Superior temporal gyrus (tissue), 1 donor: Measurements from ENCODE around the gene PDGFRB.

Source experiments
- DNase-seq: peaks from one replicate; pipeline ENCODE4 v3.0.0-alpha.2; 2016; ENCODE audit errors: extremely low spot score

PDGFRB gene

DNA sequence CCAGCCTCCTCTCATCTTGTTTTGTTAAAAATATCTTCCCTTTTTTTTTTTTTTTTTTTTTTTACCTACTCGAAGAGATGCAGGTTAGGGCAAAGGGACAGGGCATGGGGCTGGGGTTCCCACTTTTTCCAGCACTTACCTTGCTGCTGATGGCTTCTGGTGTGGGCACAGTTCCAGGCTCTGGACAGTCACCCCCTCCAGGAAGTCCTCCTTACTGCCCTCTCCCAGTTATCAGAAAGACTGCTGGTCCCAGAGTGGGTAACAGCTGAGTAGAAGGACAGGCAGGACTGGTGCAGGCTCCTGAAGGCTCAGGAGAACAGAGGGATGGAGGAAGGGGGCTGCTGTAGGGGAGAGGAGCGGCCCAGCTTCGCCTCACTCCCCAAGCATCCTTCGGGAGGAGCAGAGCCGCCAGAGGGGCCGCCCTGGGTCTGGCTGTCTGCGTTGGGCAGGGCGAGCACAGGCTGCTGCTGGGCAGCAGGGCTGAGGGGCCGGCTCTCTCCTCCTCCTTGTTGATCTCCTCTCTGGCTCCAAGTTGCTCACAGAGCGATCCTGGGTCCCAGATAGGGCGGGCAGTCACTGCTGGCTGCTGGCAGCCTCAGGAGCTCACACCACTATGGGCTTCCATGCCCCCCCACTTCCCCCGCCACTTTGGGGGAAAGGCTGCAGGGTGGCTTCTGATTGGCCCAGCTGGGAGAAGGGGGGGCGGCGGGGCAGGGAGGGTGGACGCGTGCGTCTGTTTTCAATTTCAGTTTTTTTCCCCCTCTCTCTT lies at the start of gene PDGFRB:
Gene PDGFRB, minus strand, starts transcription at position 588 of the 769 bp plus-strand sequence. CDS start 18,798 bp downstream, outside the sequence.
- peak; percentile 66 for DNase-seq

DNA sequence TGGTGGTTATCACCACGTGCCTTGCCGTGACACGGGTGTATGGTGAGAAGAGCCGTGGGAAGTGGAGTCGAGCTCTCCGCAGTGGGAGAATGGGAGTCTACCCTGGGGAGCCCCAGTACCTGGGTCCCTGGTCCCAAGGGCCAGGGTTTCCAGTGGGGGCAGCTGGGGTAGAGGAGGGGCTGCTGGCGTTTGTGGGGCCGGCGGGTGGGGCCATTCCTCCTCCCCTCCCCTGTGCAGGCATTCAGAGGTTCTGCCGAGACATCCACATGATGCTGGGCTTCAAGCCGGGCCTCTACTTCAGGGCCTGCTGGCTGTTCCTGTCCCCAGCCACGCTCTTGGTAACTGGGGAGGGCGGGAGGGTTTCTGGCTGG lies 48.9 kb upstream of the PDGFRB start:
- no peak for DNase-seq

GRCh38 chr5:150203832-150204589 lies 48.4 kb upstream of the PDGFRB start:
- no peak for DNase-seq

- DNase-seq, result no peak
Observed at GRCh38 chr5:150202501-150202900, 46.9 kb upstream of the PDGFRB start.

DNA sequence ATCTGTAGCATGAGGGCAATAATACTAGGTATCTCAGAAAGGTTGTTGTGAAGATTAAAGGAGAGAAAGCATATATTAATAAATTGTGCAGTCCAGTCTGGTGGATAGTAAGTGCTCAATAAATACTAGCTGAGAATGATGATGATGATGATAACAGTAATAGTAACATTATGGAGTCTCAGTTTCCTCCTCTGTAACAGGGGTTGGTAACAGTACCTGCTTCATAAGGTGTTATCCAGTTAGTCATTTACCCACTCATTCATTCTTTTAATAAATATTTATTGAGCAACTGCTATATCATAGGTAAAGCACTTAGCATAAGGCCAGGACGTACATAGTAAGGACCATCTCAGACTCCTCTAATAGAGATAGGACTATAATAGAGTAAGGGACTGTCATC lies 41.8 kb upstream of the PDGFRB start:
- DNase-seq, result no peak

GRCh38 chr5:150196986-150197385 lies 41.3 kb upstream of the PDGFRB start:
- DNase-seq, result no peak

DNA sequence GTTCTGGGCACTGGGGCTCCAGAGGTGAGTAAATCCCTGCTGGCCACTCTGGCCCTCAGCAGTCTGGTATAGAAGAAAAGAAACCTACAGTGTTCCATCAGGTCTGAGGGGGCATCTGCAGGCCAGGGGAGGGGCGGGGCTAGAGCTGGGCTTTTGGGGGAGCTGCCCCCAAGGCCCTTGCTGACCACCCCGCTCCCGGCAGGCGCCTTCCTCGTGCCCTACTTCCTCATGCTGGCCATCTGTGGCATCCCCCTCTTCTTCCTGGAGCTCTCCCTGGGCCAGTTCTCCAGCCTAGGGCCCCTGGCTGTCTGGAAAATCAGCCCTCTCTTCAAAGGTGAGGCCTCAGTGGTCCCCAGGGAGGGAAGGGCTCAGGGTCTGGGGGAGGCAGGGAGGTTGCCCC lies 40.9 kb upstream of the PDGFRB start:
- no peak for DNase-seq

DNA sequence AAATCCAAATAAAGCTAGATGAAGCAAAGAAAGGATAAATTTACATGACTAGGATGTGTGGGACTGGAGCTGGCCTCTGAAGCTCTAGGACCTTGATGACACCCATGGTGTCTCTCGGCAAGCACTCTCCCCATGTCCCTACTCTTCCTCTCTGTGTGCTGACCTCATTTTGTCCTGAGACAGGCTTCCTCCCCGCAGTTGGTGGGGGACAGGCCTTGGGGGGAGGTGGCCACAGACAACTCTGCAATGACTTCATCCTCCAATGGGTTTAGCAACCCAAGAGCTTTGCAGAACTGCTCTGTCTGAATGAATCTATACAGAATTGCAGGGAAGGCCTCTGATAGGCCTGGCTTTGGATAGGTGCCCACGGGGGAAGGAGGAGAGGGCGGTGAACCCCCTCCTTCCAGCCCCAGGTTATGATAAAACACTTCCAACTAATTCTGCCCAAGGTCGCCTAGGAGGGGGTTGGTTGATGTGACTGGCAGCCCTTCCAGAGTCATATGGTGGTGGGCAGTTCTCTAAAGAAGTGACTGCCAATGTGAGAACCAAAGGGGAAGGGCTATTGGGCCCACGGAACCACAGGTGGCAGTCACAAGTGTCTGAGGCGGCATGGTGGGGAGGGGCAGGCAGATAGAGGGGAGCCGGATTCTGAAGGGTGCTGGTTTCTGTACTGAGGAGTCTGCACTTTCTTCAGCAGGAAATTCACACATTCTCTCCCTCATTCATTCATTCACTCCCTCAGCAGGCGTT lies 40.3 kb upstream of the PDGFRB start:
- no peak for DNase-seq

DNA sequence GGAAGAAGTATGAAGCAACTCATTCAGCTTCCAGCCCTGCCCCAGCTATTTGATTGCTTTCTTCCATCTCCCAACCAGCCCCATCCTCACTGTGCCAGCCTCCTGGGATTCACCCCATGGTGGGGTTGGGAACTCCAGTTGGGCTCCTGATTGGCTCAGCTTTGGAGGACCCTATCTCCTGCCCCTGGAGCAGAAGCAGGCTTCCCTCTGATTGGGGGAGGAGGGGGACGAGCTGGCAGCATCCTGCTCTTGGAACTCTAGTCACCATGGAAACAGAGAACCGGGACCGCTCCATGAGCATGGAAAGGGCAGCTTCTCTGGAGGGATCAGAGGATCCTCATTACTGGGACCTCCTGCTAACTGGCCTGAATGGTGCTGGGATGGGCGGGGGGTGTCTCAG lies 36.8 kb upstream of the PDGFRB start:
- peak; percentile 28 for DNase-seq

DNA sequence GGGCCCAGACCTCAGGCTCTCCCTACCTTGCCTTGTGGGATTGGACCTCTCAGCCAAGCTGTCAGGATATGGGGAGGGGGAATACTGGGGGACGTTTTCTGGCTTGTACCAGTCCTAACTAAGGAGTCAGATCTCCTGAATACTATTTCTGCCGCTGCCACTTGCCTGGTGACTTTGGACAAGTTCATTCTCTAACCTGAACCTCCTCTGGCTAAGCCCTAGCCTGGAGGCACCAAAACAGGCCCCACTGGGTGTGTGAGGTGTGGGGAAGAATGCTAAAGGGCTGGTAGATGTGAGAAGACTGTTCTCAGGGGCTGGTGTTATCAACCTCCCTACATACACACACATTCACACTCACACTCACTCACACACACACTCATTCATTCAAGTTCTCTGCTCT lies 35.3 kb upstream of the PDGFRB start:
- no peak for DNase-seq

DNA sequence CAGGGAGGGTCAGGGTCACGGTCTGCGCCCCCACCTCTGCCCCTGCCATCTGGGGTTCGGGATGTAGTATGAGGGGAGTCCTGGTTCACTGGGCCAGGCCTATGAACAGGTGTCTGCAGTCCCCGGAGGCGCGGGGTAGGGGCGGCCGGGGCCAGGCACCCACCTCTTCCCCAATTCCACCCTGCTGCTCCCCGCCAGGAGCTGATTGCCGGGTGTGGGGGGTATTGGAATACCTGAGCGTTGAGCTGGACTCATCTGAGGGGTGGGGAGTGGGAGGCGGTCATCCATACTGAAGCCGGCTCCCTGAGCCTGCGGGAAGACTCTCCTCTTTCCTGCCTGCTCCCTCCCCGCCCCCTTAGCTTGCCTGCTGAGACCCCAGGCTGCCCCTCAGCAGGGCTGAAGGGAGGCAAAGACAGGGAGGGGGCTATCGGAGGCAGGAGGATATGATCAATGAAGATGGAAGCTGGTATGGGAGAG lies 34.9 kb upstream of the PDGFRB start:
- DNase-seq, result no peak

DNA sequence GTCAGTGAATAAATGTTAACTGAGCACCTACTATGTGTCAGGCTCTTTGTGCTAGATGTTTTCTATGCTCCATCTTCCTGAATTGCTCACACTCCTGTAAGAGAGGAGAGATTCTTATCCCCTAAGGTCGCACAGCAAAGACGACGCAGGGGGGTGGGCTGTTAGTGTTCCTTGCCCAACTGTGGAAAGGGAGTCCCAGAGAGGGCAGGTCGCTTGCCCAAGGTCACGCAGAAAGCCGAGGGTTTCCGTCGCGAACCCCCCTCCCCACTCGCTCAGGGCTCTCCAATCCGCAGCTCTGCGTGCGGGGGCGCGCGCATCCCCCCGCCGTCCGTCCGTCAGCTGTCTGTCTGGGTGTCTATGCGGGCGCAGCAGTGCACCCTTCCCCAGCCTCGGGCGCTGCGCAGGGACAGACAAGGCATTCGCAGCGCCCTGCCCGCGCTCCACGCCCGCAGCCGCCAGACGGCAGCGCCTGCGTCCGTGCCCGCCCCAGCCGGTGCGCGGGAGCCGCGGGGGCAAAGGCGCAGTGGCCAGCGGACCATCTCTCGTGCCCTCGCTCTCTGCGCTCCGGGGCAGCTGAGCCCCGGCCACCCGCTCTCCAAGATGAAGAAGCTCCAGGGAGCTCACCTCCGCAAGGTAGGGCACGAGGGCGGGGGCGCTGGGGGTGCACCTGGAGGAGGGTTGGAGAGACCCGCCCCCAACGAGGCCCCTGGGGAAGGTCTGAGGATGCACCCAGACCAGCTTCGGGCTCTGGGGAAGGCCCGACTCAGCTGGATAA lies 34.3 kb upstream of the PDGFRB start, which contains the start of gene SLC6A7:
Gene SLC6A7, plus strand, starts transcription at position 335 of the 775 bp plus-strand sequence. Its CDS starts 266 bp downstream, at position 601.
- no peak for DNase-seq

- no peak for DNase-seq
Observed at GRCh38 chr5:150189326-150189725, 33.7 kb upstream of the PDGFRB start.

GRCh38 chr5:150188146-150188842 lies 32.6 kb upstream of the PDGFRB start:
- DNase-seq, result no peak

- DNase-seq, result no peak
Observed at GRCh38 chr5:150186897-150187296, 31.3 kb upstream of the PDGFRB start.

GRCh38 chr5:150186137-150186536 lies 30.5 kb upstream of the PDGFRB start:
- DNase-seq, result no peak

DNA sequence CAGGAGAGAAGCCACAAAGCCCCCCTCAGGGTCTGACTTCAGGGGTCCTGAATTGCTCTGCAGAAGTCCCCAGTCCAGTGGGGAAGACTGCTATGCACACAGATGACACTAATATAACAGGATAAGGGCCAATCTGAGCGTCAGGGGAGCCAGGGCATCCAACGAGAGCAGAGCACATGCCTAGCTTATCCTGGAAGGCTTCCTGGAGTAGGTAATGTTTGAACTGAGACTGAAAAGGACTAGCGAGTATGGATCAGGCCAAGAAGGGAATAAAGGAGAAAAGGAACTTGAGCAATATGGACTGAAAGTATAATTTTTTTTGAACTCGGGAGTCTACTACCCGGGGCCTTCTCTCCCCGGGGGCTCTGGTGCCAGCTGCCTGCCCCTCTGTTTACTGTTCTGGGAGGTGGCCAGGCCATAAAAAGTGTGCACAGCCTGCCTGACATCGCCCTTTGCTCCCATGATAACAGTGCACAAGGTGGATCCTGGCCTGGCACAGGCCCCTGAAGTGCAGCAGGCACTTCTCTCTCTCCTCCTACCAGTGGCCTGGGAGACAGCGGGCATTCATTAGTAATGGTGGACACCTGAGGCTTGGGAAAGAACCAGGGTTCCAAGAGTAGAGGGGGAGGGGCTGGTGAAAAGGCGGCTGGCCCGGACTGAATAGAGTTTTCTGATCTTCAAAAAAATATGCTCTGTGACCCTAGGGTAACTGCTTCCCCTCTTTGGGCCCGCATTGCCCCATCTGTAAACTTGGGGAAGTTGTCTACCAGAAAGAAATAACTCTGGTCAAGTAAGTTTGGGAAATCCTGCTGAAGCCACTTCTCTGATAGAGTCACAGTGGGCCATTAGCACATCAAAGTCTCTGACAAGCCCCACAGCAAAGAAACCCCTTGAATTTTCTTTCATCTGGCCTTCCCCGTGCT lies 29.6 kb upstream of the PDGFRB start:
- no peak for DNase-seq

DNA sequence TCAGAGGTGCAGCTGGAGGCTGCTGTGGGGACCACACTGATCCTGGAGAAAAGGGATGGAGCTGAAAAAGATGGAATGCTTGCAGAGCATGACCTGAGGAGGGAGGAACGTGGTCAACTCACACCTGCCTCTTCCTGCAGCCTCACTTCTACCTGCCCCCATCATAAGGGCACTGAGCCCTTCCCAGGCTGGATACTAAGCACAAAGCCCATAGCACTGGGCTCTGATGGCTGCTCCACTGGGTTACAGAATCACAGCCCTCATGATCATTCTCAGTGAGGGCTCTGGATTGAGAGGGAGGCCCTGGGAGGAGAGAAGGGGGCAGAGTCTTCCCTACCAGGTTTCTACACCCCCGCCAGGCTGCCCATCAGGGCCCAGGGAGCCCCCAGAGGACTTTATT lies 28.4 kb upstream of the PDGFRB start:
- DNase-seq, result no peak

- DNase-seq, result no peak
Observed at GRCh38 chr5:150183436-150183835, 27.8 kb upstream of the PDGFRB start.

GRCh38 chr5:150182774-150183173 lies 27.1 kb upstream of the PDGFRB start:
- no peak for DNase-seq
